Naive B cell (primary cell): Measurements from ENCODE around the gene PRSS2. TPM values are rescaled to one million over a fixed set of nuclear protein-coding genes. Genes with fewer than 3 reads are reported as not detected.
"Not testable (repeated sequence)": the region's sequence is repeated elsewhere in the genome, so short reads cannot be mapped to it uniquely, and the experiment has no call there.

Experiments
- ATAC-seq, 2 donors: fragments of 150-1000 bp; cut with Tn5 transposase; 2 replicates each; pipeline ENCODE4 v1.10.0; 2021; ENCODE audit warnings: low read depth in 2 of 2, mild to moderate bottlenecking in 2 of 2, moderate library complexity in 2 of 2
- DNase-seq: peaks from one replicate; pipeline ENCODE4 v3.0.0; 2022
- H3K27ac Mint-ChIP-seq, 6 donors: one replicate each; pipeline ENCODE4 v1.8.0; 2020 to 2022; ENCODE audit warnings: mild to moderate bottlenecking in 6 of 6, mixed read lengths in 6 of 6, moderate library complexity in 5 of 6, inconsistent platforms in 2 of 6
- H3K27me3 Mint-ChIP-seq, 3 donors: one replicate each; pipeline ENCODE4 v1.8.0; 2021 to 2022; ENCODE audit warnings: mixed read lengths in 3 of 3, mild to moderate bottlenecking in 1 of 3
- H3K36me3 Mint-ChIP-seq, 2 donors: one replicate each; pipeline ENCODE4 v1.8.0; 2020 to 2022; ENCODE audit warnings: mixed read lengths in 2 of 2, inconsistent platforms in 1 of 2, mild to moderate bottlenecking in 1 of 2
- H3K4me1 Mint-ChIP-seq, 3 donors: one replicate each; pipeline ENCODE4 v1.8.0; 2020 to 2022; ENCODE audit warnings: mixed read lengths in 3 of 3, inconsistent platforms in 1 of 3, mild to moderate bottlenecking in 1 of 3, moderate library complexity in 1 of 3
- H3K4me3 Mint-ChIP-seq, 8 donors: one replicate each; pipeline ENCODE4 v1.8.0; 2020 to 2022; ENCODE audit warnings: mild to moderate bottlenecking in 8 of 8, mixed read lengths in 8 of 8, moderate library complexity in 8 of 8, inconsistent platforms in 2 of 8
- H3K9me3 Mint-ChIP-seq, 7 donors: one replicate each; pipeline ENCODE4 v1.8.0; 2020 to 2022; ENCODE audit warnings: mixed read lengths in 7 of 7, mild to moderate bottlenecking in 5 of 7, inconsistent platforms in 2 of 7, moderate library complexity in 1 of 7
- polyA plus RNA-seq, 6 donors: library from polyadenylated mRNA; unstranded; fragments of 300-500 nt; fragmentation: Illumina TruSeq; gene quantifications; one replicate each; pipeline ENCODE4 v1.2.3, GENCODE V29; 2021; ENCODE audit warnings: low read depth in 6 of 6

PRSS2 gene
- polyA plus RNA-seq, 6 donors from 2014 or later: 0.41 TPM; not detected in 5

DNA sequence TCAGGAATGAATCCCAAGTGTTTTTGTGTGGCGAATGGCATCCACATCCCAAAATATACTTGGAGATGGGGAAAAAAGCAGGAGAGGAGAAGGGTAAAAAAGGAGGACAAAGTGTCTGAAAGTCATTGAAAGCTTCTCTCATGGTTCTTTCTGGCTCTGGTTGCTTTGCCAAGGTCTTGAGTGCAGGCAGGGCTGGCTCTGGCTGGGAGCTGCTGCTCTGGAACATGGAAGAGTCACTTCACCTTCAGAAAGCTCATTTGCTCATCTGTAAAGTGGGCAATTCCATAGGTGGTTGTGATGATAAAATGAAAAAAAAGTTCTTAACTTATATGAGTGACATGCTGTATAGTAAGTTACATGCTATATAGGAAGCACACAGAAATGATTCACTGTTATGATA is 2.9 kb upstream of the PRSS2 start:
- Mint-ChIP-seq H3K4me1 (peaks cover 20 to 22% (median 20%) of the 10 kb centered on the region in 3 donors), H3K27ac (peak overlapping the region in 1 of 6 donors; percentile 64), H3K4me3 (no peak overlapping the region), H3K27me3 (peaks cover 13 to 16% (median 15%) of the 10 kb centered on the region in 3 donors), H3K9me3 (no peaks in the 10 kb centered on the region), H3K36me3 (no peaks in the 10 kb centered on the region)
- DNase-seq (no peak), ATAC-seq (no peak)

GRCh38 chr7:142768885-142769284 is 1.9 kb upstream of the PRSS2 start:
- not testable (repeated sequence) for H3K27ac Mint-ChIP-seq, ATAC-seq, H3K36me3 Mint-ChIP-seq, H3K4me3 Mint-ChIP-seq, DNase-seq, H3K9me3 Mint-ChIP-seq
- Mint-ChIP-seq H3K27me3 (peaks cover 7 to 22% (median 12%) of the 10 kb centered on the region in 3 donors), H3K4me1 (peaks cover 20 to 28% (median 27%) of the 10 kb centered on the region in 3 donors)

GRCh38 chr7:142771353-142771723 is 568 bp downstream of the PRSS2 start:
- Mint-ChIP-seq H3K36me3 (no peaks in the 10 kb centered on the region), H3K27ac (peak overlapping the region in 4 of 6 donors; percentile 45 to 96 (median 80)), H3K9me3 (peaks cover 0 to 1% (median 0%) of the 10 kb centered on the region in 7 donors), H3K27me3 (peaks cover 7 to 22% (median 11%) of the 10 kb centered on the region in 3 donors), H3K4me3 (peak overlapping the region in 2 of 8 donors; percentile 53 to 55), H3K4me1 (peaks cover 20 to 28% (median 28%) of the 10 kb centered on the region in 3 donors)
- ATAC-seq (peak; percentile 92 to 94), DNase-seq (peak; percentile 24)

- peak overlapping the region in 2 of 6 donors; percentile 68 to 86 for H3K27ac Mint-ChIP-seq
- ATAC-seq (no peak), DNase-seq (no peak)
- H3K4me1 Mint-ChIP-seq: peaks cover 20 to 28% (median 28%) of the 10 kb centered on the region in 3 donors
- H3K9me3 Mint-ChIP-seq: peaks cover 0 to 1% (median 0%) of the 10 kb centered on the region in 7 donors
- no peak overlapping the region for H3K4me3 Mint-ChIP-seq
- peaks cover 7 to 22% (median 11%) of the 10 kb centered on the region in 3 donors for H3K27me3 Mint-ChIP-seq
- no peaks in the 10 kb centered on the region for H3K36me3 Mint-ChIP-seq
Observed at GRCh38 chr7:142772051-142772450, 1.3 kb downstream of the PRSS2 start.

DNA sequence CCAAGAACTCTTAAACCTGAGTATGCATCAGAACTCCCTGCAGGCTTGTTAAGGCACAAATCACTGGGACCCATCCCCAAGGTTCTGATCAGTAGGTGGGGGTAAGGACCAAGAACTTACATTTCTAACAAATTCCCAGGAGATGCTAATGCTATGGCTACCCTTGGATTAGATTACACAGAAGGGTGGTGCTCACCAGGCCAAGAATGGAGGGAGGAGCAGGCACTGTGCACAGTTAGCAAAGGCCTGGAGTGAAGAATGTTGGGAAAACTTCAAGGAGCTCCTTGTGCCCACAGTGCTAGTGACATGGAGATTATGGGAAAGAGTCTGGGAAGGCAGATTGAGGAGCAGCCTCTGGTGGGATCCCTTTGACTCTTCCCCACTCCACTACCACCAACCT is 1.9 kb downstream of the PRSS2 start:
- no peak for ATAC-seq
- H3K9me3 Mint-ChIP-seq: peaks cover 0 to 1% (median 0%) of the 10 kb centered on the region in 7 donors
- peak overlapping the region in 1 of 6 donors; percentile 86 for H3K27ac Mint-ChIP-seq
- peaks cover 20 to 28% (median 28%) of the 10 kb centered on the region in 3 donors for H3K4me1 Mint-ChIP-seq
- no peaks in the 10 kb centered on the region for H3K36me3 Mint-ChIP-seq
- H3K27me3 Mint-ChIP-seq: peaks cover 7 to 22% (median 10%) of the 10 kb centered on the region in 3 donors
- no peak overlapping the region for H3K4me3 Mint-ChIP-seq
- DNase-seq: no peak

GRCh38 chr7:142773230-142773629 is 2.5 kb downstream of the PRSS2 start:
- H3K27ac Mint-ChIP-seq: peak overlapping the region in 3 of 6 donors; percentile 16 to 55 (median 29)
- no peaks in the 10 kb centered on the region for H3K36me3 Mint-ChIP-seq
- peaks cover 5 to 22% (median 5%) of the 10 kb centered on the region in 3 donors for H3K27me3 Mint-ChIP-seq
- no peak overlapping the region for H3K4me3 Mint-ChIP-seq
- DNase-seq (no peak), ATAC-seq (no peak)
- peaks cover 0 to 1% (median 0%) of the 10 kb centered on the region in 7 donors for H3K9me3 Mint-ChIP-seq
- H3K4me1 Mint-ChIP-seq: peaks cover 20 to 28% (median 28%) of the 10 kb centered on the region in 3 donors

DNA sequence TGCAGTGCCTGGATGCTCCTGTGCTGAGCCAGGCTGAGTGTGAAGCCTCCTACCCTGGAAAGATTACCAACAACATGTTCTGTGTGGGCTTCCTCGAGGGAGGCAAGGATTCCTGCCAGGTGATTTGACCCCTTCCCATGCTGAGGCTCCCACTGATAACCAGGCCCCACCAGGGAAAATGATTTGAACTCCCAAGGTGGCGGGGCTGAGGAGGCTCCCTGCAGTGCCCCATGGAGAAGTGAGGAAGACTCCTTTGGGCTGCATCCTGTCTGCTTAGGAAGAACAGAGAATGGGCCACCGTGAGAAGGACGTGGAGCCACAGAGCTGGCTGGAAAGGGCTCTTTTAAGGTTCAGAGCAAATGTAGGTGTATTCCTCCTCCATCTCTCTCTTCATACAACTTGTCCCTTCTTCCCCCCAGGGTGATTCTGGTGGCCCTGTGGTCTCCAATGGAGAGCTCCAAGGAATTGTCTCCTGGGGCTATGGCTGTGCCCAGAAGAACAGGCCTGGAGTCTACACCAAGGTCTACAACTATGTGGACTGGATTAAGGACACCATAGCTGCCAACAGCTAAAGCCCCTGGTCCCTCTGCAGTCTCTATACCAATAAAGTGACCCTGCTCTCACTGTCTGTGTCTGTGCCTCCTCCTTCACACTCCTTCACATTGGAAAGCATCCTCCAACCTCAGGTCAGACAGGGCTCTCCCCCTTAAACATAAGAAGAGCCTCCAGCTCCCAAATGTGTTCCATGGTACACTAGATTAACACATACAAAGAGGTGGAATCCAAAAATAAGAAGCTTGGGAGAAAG is 3.4 kb downstream of the PRSS2 start:
- peak overlapping the region in 1 of 8 donors; percentile 54 for H3K4me3 Mint-ChIP-seq
- H3K36me3 Mint-ChIP-seq: no peaks in the 10 kb centered on the region
- peaks cover 0 to 1% (median 0%) of the 10 kb centered on the region in 7 donors for H3K9me3 Mint-ChIP-seq
- peaks cover 0 to 22% (median 4%) of the 10 kb centered on the region in 3 donors for H3K27me3 Mint-ChIP-seq
- no peak for ATAC-seq
- peaks cover 20 to 28% (median 28%) of the 10 kb centered on the region in 3 donors for H3K4me1 Mint-ChIP-seq
- peak overlapping the region in 3 of 6 donors; percentile 16 to 50 (median 24) for H3K27ac Mint-ChIP-seq
- DNase-seq: no peak

GRCh38 chr7:142774826-142775225 is 4.1 kb downstream of the PRSS2 start:
- no peak overlapping the region for H3K4me3 Mint-ChIP-seq
- DNase-seq (no peak), ATAC-seq (no peak)
- H3K27me3 Mint-ChIP-seq: peaks cover 0 to 17% (median 4%) of the 10 kb centered on the region in 3 donors
- no peaks in the 10 kb centered on the region for H3K36me3 Mint-ChIP-seq
- H3K4me1 Mint-ChIP-seq: peaks cover 20 to 28% (median 28%) of the 10 kb centered on the region in 3 donors
- peak overlapping the region in 3 of 6 donors; percentile 16 to 80 (median 78) for H3K27ac Mint-ChIP-seq
- peaks cover 0 to 1% (median 0%) of the 10 kb centered on the region in 7 donors for H3K9me3 Mint-ChIP-seq

DNA sequence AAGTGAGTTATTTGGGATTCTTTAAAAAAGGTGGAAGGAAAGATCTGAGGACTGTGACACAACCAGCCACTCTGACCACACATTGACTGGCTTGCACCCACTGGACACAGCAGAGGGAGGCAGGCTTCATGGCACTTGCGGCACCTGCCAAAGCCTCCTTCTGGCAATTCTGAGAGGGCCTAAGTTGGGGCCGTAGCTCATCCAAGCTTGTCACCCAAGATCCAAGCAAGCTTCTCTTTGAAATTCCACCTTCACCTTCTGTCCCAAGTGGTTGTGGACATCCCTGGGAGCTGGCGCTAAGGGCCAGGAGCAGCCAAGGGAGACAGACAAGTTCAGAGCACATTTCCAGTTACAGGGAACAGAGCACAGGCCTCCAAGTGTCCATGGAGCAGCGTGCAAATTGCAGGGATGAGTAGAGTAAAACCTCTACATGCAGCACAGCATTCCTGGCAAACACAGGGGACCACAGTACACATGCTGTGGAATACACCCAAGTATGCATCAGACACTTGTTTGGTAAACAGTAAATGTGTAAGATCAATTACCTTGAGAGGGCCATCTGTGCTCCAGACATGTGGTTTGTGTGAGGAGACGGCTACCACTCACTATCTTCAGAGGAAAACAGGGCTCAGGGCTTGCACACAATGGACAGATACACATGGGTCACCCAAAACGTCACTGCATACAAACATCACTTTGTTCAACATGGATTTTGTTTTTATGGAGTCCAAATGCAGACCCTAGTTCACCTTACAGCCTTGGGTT is 4.8 kb downstream of the PRSS2 start:
- not testable (repeated sequence) for H3K9me3 Mint-ChIP-seq, H3K36me3 Mint-ChIP-seq, ATAC-seq, DNase-seq, H3K4me3 Mint-ChIP-seq
- Mint-ChIP-seq H3K4me1 (peaks cover 15 to 23% (median 23%) of the 10 kb centered on the region in 3 donors), H3K27me3 (peaks cover 0 to 12% (median 4%) of the 10 kb centered on the region in 3 donors), H3K27ac (peak overlapping the region in 1 of 6 donors; percentile 54)

GRCh38 chr7:142776206-142776844 is 5.6 kb downstream of the PRSS2 start:
- DNase-seq (no peak), ATAC-seq (no peak)
- H3K27ac Mint-ChIP-seq: peak overlapping the region in 1 of 6 donors; percentile 8
- H3K36me3 Mint-ChIP-seq: no peaks in the 10 kb centered on the region
- peaks cover 0 to 8% (median 0%) of the 10 kb centered on the region in 3 donors for H3K27me3 Mint-ChIP-seq
- H3K4me1 Mint-ChIP-seq: peaks cover 7 to 16% (median 15%) of the 10 kb centered on the region in 3 donors
- H3K9me3 Mint-ChIP-seq: peaks cover 0 to 1% (median 0%) of the 10 kb centered on the region in 7 donors
- H3K4me3 Mint-ChIP-seq: no peak overlapping the region

- not testable (repeated sequence) for H3K27me3 Mint-ChIP-seq, DNase-seq, ATAC-seq, H3K4me3 Mint-ChIP-seq, H3K27ac Mint-ChIP-seq, H3K9me3 Mint-ChIP-seq, H3K36me3 Mint-ChIP-seq
- H3K4me1 Mint-ChIP-seq: peaks cover 3 to 12% (median 10%) of the 10 kb centered on the region in 3 donors
Observed at GRCh38 chr7:142776845-142777225, 6.1 kb downstream of the PRSS2 start.

GRCh38 chr7:142777318-142777717 is 6.5 kb downstream of the PRSS2 start:
- Mint-ChIP-seq H3K27ac (no peak overlapping the region), H3K9me3 (peaks cover 0 to 1% (median 0%) of the 10 kb centered on the region in 7 donors), H3K4me1 (peaks cover 3 to 8% (median 6%) of the 10 kb centered on the region in 3 donors), H3K4me3 (no peak overlapping the region), H3K36me3 (no peaks in the 10 kb centered on the region), H3K27me3 (peaks cover 0 to 8% (median 0%) of the 10 kb centered on the region in 3 donors)
- DNase-seq (no peak), ATAC-seq (no peak)
